ENCODE results near the gene JAKMIP1.

DNA sequence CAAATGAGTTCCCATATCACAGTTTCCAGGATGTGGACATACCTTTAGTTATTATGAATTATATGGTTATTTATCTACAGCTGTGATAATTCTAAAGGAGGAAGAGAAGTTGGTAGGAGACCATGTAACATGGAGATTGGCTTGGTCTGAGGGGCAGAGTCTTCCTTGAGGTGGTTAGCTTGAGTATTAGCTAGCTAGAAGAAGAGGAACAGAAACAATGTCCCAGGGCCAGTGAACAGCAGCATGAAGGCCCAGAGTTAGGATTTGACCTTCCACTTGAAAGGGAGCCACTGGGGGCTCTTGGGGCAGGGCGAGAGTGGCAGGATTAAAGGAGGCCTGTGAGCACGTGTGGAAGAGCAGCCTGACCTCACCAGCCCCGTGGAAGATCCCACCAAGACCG is 5.6 kb upstream of the JAKMIP1 start:
- TF ChIP-seq POLR2AphosphoS5 (IDR thresholded peaks at IDR 0.05; ENCODE audit: low read depth, low read length) (no peak), POLR2A (IDR thresholded peaks at IDR 0.05; ENCODE audit: low read depth, low read length) (no peak)
